ENCODE data around the gene PTTG1. TPM values are rescaled to one million over a fixed set of nuclear protein-coding genes. Genes with fewer than 3 reads are reported as not detected.

PTTG1 gene
- total RNA-seq, 3 donors from 2014 or later, result 12.5 to 17.7 (median 13.8) TPM

DNA sequence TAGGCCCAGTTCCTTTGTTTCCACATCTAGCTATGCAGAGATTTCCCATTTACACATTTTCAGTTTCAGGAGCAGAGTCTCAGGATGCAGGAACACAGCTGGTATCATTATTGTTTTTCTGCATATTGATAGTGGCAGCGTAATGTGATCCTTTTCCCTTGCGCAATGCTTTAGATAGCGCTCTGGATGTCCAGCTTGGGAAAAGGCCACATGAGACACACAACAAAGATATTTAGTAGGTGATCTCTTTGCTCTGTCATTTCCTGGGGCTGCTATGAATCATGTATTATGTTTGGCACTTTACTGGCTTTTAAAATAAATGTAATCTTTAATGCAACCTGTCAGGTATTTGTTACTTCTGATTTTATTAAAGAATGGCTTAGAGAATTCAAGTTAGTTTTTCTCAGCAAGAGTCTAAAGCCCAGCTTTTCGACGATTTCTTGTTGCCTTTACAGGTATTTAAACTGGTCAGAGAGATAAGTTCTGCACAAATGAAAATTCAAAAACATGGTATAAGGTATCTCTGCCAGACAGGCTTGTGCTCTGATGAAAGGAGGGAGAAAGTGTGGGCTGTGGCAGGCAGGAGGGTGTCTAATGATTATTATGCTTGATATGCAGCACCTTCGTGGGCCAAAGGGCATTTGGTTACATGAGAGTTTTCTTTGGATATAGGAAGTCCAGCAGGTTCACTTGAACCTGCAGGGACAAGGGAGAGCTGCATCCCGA is 42.2 kb downstream of the PTTG1 start:
- no peak for TF ChIP-seq POLR2AphosphoS5 (IDR thresholded peaks at IDR 0.05)
- TF ChIP-seq POLR2A (IDR thresholded peaks at IDR 0.05), result no peak
- TF ChIP-seq, protein P1, sequence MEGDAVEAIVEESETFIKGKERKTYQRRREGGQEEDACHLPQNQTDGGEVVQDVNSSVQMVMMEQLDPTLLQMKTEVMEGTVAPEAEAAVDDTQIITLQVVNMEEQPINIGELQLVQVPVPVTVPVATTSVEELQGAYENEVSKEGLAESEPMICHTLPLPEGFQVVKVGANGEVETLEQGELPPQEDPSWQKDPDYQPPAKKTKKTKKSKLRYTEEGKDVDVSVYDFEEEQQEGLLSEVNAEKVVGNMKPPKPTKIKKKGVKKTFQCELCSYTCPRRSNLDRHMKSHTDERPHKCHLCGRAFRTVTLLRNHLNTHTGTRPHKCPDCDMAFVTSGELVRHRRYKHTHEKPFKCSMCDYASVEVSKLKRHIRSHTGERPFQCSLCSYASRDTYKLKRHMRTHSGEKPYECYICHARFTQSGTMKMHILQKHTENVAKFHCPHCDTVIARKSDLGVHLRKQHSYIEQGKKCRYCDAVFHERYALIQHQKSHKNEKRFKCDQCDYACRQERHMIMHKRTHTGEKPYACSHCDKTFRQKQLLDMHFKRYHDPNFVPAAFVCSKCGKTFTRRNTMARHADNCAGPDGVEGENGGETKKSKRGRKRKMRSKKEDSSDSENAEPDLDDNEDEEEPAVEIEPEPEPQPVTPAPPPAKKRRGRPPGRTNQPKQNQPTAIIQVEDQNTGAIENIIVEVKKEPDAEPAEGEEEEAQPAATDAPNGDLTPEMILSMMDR (IDR thresholded peaks at IDR 0.05), result no peak
- H3K27ac ChIP-seq, result no peak overlapping the region
- intact Hi-C loops (cut with DNase I; ENCODE audit: low total_unique reads), result no loop called here

DNA sequence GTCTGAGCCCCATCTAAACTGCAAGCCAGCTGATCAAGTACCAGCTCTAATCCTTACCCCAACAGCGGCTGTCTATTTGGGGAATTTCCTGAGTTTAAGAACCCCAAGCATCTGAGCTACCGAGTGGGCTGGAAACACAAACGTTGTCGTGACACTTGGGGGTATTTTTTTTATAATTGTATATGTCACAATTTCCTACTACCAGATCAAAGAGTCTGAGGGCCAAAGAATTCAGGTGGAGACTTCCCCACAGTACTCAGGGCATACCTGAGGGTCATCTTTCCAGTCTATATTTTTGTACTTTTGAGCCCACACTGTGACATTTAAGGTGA is 42.8 kb downstream of the PTTG1 start:
- no peaks in the 10 kb centered on the region for H3K4me1 ChIP-seq
- no peaks in the 10 kb centered on the region for H3K36me3 ChIP-seq
- H3K27me3 ChIP-seq, result no peaks in the 10 kb centered on the region
- intact Hi-C loops (cut with DNase I; ENCODE audit: low total_unique reads), result no loop called here
- TF ChIP-seq, protein P1 (IDR thresholded peaks at IDR 0.05), result no peak
- TF ChIP-seq POLR2A (IDR thresholded peaks at IDR 0.05) (no peak), POLR2AphosphoS5 (IDR thresholded peaks at IDR 0.05) (no peak)
- DNase-seq (ENCODE audit: low spot score in 2 of 2), result no peak
- H3K27ac ChIP-seq, result no peak overlapping the region
- H3K4me3 ChIP-seq, result no peak overlapping the region
- no peaks in the 10 kb centered on the region for H3K9me3 ChIP-seq

More for the DNA sequence above, 42.2 kb downstream of the PTTG1 start:
- H3K27me3 ChIP-seq, result no peaks in the 10 kb centered on the region
- no peak for DNase-seq (ENCODE audit: low spot score in 2 of 2)
- no peaks in the 10 kb centered on the region for H3K4me1 ChIP-seq
- H3K36me3 ChIP-seq, result no peaks in the 10 kb centered on the region
- H3K4me3 ChIP-seq, result no peak overlapping the region
- no peaks in the 10 kb centered on the region for H3K9me3 ChIP-seq

DNA sequence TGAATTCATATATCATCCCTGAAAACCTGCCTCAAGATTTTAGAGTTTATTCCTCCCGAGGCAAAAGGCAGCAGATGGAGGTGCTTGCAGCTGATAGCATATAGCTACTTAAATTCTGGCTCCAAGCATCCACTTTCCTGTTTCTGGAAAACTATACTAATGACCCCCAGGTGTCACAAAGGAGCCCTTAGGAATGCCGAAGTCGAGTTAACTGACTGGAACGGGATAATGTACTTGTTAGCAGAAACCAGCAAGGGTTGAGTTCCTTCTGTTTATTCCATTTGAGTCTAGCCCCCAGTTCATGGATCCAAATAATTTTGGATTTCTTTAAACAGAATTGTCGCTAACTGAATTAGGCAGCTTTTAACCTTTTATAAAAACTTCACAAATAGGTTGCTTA is 44.5 kb downstream of the PTTG1 start:
- H3K36me3 ChIP-seq, result no peaks in the 10 kb centered on the region
- H3K9me3 ChIP-seq, result no peaks in the 10 kb centered on the region
- intact Hi-C loops (cut with DNase I; ENCODE audit: low total_unique reads), result no loop called here
- H3K4me3 ChIP-seq, result no peak overlapping the region
- TF ChIP-seq POLR2AphosphoS5 (IDR thresholded peaks at IDR 0.05) (no peak), POLR2A (IDR thresholded peaks at IDR 0.05) (no peak)
- TF ChIP-seq, protein P1 (IDR thresholded peaks at IDR 0.05), result no peak
- no peaks in the 10 kb centered on the region for H3K4me1 ChIP-seq
- H3K27ac ChIP-seq, result no peak overlapping the region
- H3K27me3 ChIP-seq, result no peaks in the 10 kb centered on the region
- no peak for DNase-seq (ENCODE audit: low spot score in 2 of 2)

DNA sequence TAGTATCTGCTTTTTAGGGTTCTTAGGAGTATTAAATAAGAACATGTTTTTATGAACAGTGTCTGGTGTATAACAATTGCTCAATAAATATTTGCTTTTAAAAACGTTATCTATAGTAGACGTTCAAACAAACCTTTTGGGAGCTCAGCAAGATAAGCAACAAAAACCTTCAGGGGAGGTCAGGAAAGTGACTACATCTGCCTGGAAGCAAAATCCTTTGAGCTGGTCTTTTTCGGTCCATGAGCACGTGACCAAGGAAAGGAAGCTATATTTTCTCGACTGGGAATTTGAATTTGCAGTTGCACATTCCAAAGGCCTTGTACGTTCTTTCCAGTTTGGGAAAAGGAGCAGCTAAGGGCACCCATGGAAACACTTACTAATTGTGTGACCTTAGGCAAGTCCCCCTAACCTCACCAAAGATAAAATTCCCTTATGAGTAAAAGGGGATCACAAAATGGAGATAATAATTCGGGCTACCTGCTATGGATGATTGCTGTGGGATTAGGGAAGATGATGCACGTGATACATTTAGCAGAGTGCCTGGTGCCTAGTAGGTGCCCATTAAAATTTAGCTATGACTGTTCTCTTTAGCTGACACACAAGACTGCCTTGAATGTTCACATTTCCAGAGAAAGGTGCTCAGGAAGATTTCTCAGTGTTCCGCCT is 45.4 kb downstream of the PTTG1 start:
- TF ChIP-seq, protein P1 (IDR thresholded peaks at IDR 0.05), result no peak
- TF ChIP-seq POLR2AphosphoS5 (IDR thresholded peaks at IDR 0.05), result no peak
- TF ChIP-seq POLR2A (IDR thresholded peaks at IDR 0.05), result no peak
- no peak for DNase-seq (ENCODE audit: low spot score in 2 of 2)
- intact Hi-C loops (cut with DNase I; ENCODE audit: low total_unique reads), result no loop called here
- Histone ChIP-seq H3K27me3 (no peaks in the 10 kb centered on the region), H3K27ac (peak overlapping the region; percentile 13 to 16), H3K4me3 (peak overlapping the region in 1 of 3 donors; percentile 56), H3K9me3 (no peaks in the 10 kb centered on the region), H3K36me3 (no peaks in the 10 kb centered on the region), H3K4me1 (no peaks in the 10 kb centered on the region)

All from breast epithelium (tissue), 4 donors.